ENCODE data around the gene SMIM30. TPM values are rescaled to one million over a fixed set of nuclear protein-coding genes. Genes with fewer than 3 reads are reported as not detected.

SMIM30 gene
- total RNA-seq, 1 experiment from 2014 or later = 47.9 TPM

DNA sequence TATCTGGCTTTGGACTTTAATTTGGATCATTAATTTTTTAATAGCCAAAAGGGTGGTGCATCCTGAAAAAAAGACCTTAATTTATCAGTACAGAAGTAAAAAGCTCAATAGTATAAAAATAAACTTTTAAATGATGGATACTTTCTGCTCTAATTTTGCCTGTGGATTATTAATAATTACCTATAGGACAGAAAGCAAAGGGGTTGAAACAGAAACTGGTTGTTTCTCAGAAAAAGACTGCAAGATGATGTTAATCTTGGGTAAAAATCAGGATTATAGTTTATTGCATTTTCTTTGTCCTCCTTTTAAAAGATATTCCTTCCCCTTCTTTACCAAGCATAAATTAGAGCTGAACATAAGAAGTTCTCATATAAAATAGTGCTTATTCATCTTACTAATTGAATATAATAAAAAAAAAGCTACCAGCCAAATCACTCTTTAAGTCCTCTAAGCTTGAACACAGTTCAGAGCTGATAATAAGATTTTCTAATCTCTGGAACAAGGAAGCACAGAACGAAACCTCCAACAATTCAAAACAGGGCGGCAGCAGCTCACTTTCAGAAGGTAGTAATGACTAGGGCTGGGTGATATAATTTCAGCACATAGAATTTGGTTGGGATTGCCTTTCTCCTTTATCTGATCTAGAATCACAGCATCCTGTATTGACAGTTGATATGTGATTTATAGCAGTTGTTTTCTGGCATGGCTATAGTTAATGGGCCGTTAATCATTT, 23.7 kb downstream of the SMIM30 start (continued):
- TF ChIP-seq, protein P1, sequence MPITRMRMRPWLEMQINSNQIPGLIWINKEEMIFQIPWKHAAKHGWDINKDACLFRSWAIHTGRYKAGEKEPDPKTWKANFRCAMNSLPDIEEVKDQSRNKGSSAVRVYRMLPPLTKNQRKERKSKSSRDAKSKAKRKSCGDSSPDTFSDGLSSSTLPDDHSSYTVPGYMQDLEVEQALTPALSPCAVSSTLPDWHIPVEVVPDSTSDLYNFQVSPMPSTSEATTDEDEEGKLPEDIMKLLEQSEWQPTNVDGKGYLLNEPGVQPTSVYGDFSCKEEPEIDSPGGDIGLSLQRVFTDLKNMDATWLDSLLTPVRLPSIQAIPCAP (CRISPR knock-in tag; IDR thresholded peaks at IDR 0.05) = no peak
- TF ChIP-seq, protein P2, sequence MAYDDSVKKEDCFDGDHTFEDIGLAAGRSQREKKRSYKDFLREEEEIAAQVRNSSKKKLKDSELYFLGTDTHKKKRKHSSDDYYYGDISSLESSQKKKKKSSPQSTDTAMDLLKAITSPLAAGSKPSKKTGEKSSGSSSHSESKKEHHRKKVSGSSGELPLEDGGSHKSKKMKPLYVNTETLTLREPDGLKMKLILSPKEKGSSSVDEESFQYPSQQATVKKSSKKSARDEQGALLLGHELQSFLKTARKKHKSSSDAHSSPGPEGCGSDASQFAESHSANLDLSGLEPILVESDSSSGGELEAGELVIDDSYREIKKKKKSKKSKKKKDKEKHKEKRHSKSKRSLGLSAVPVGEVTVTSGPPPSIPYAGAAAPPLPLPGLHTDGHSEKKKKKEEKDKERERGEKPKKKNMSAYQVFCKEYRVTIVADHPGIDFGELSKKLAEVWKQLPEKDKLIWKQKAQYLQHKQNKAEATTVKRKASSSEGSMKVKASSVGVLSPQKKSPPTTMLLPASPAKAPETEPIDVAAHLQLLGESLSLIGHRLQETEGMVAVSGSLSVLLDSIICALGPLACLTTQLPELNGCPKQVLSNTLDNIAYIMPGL (CRISPR knock-in tag; IDR thresholded peaks at IDR 0.05) = no peak
- TF ChIP-seq, protein P3, sequence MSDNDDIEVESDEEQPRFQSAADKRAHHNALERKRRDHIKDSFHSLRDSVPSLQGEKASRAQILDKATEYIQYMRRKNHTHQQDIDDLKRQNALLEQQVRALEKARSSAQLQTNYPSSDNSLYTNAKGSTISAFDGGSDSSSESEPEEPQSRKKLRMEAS (CRISPR knock-in tag; IDR thresholded peaks at IDR 0.05) = no peak
- TF ChIP-seq ZNF138 (CRISPR knock-in tag; conservative IDR thresholded peaks at IDR 0.05) (no peak), TEAD1 (CRISPR knock-in tag; IDR thresholded peaks at IDR 0.05) (no peak), ZNF671 (CRISPR knock-in tag; IDR thresholded peaks at IDR 0.05) (no peak)
- TF ChIP-seq, protein P4, sequence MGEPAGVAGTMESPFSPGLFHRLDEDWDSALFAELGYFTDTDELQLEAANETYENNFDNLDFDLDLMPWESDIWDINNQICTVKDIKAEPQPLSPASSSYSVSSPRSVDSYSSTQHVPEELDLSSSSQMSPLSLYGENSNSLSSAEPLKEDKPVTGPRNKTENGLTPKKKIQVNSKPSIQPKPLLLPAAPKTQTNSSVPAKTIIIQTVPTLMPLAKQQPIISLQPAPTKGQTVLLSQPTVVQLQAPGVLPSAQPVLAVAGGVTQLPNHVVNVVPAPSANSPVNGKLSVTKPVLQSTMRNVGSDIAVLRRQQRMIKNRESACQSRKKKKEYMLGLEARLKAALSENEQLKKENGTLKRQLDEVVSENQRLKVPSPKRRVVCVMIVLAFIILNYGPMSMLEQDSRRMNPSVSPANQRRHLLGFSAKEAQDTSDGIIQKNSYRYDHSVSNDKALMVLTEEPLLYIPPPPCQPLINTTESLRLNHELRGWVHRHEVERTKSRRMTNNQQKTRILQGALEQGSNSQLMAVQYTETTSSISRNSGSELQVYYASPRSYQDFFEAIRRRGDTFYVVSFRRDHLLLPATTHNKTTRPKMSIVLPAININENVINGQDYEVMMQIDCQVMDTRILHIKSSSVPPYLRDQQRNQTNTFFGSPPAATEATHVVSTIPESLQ (CRISPR knock-in tag; IDR thresholded peaks at IDR 0.05) = no peak

DNA sequence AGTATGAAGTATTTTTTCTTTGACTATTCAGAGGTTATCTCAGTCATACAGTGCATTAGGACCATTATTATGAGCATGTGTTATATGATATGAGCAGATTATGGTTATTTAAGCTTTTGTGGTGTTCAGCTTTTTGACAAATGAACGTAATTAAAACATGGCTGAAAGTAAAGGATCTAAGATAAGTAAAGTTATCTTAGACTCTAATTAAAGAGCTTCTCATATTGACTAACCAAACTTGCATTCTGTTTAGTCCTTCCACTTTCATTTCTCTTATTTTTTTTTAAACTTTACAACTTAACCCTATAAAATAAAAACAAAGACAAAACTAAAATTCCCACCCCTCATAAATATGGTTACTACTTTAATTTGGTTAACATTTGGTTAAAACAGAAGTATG, 24.8 kb downstream of the SMIM30 start:
- ChIA-PET CTCF (no interaction called here), POLR2A (no interaction called here)
- no peak for ATAC-seq
- TF ChIP-seq CREM (CRISPR knock-in tag; IDR thresholded peaks at IDR 0.05) = no peak
- no peak for TF ChIP-seq NR3C1 (CRISPR knock-in tag; conservative IDR thresholded peaks at IDR 0.05; ENCODE audit: low read depth)
- TF ChIP-seq JAZF1 (CRISPR knock-in tag; IDR thresholded peaks at IDR 0.05) = no peak
- TF ChIP-seq, protein P5, sequence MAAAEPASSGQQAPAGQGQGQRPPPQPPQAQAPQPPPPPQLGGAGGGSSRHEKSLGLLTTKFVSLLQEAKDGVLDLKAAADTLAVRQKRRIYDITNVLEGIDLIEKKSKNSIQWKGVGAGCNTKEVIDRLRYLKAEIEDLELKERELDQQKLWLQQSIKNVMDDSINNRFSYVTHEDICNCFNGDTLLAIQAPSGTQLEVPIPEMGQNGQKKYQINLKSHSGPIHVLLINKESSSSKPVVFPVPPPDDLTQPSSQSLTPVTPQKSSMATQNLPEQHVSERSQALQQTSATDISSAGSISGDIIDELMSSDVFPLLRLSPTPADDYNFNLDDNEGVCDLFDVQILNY (CRISPR knock-in tag; IDR thresholded peaks at IDR 0.05) = no peak
- TF ChIP-seq ZNF423 (CRISPR knock-in tag; IDR thresholded peaks at IDR 0.05) = no peak
- TF ChIP-seq, protein P6, sequence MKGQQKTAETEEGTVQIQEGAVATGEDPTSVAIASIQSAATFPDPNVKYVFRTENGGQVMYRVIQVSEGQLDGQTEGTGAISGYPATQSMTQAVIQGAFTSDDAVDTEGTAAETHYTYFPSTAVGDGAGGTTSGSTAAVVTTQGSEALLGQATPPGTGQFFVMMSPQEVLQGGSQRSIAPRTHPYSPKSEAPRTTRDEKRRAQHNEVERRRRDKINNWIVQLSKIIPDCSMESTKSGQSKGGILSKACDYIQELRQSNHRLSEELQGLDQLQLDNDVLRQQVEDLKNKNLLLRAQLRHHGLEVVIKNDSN (CRISPR knock-in tag; IDR thresholded peaks at IDR 0.05) = no peak
- TF ChIP-seq, protein P7, sequence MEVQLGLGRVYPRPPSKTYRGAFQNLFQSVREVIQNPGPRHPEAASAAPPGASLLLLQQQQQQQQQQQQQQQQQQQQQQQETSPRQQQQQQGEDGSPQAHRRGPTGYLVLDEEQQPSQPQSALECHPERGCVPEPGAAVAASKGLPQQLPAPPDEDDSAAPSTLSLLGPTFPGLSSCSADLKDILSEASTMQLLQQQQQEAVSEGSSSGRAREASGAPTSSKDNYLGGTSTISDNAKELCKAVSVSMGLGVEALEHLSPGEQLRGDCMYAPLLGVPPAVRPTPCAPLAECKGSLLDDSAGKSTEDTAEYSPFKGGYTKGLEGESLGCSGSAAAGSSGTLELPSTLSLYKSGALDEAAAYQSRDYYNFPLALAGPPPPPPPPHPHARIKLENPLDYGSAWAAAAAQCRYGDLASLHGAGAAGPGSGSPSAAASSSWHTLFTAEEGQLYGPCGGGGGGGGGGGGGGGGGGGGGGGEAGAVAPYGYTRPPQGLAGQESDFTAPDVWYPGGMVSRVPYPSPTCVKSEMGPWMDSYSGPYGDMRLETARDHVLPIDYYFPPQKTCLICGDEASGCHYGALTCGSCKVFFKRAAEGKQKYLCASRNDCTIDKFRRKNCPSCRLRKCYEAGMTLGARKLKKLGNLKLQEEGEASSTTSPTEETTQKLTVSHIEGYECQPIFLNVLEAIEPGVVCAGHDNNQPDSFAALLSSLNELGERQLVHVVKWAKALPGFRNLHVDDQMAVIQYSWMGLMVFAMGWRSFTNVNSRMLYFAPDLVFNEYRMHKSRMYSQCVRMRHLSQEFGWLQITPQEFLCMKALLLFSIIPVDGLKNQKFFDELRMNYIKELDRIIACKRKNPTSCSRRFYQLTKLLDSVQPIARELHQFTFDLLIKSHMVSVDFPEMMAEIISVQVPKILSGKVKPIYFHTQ (CRISPR knock-in tag; IDR thresholded peaks at IDR 0.05) = no peak
- TF ChIP-seq FOXK1 (CRISPR knock-in tag; IDR thresholded peaks at IDR 0.05) = no peak
- no peak for TF ChIP-seq SOX15 (CRISPR knock-in tag; IDR thresholded peaks at IDR 0.05)
- no peak for TF ChIP-seq ETV6 (CRISPR knock-in tag; IDR thresholded peaks at IDR 0.05)
- no peak for TF ChIP-seq ZNF121 (CRISPR knock-in tag; IDR thresholded peaks at IDR 0.05)
- no peak for TF ChIP-seq FOXJ3 (CRISPR knock-in tag; IDR thresholded peaks at IDR 0.05; ENCODE audit: borderline replicate concordance)
- Mint-ChIP-seq H3K27me3 (ENCODE audit: low read depth) (peaks cover 8% of the 10 kb centered on the region; the same call in 1 of the 2 replicates), H3K4me1 (no peaks in the 10 kb centered on the region), H3K36me3 (no peaks in the 10 kb centered on the region), H3K9me3 (no peaks in the 10 kb centered on the region), H3K4me3 (no peak overlapping the region), H3K27ac (no peak overlapping the region)
- no peak for DNase-seq (ENCODE audit: low spot score)
